Fibroblast of peridontal ligament (primary cell): Measurements from ENCODE around the gene GOLGA5.
A peak's percentile ranks its signal among the peaks of the same experiment; 100 is the strongest.

Source experiments
- DNase-seq: peaks from one replicate; pipeline ENCODE4 v3.0.0-alpha.2; 2010; ENCODE audit errors: extremely low read depth

The GOLGA5 gene

DNA sequence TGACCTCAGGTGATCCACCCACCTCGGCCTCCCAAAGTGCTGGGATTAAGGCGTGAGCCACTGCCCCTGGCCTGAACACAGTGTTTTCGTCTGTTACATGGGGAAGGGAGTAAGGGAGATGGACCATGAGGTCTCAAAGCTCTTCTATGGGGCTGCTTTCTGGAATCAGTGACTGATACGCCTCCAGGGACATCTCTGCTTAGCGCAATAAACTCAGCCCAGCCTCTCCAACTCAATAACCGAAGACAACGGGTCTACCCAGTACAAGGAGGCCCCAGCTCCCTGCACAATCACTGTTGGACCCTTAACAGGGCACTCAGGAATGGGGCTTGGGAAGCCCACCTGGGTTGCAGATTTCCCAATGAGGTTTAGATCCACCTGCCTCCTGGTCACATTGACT lies 86.2 kb downstream of the GOLGA5 start:
- no peak for DNase-seq

DNA sequence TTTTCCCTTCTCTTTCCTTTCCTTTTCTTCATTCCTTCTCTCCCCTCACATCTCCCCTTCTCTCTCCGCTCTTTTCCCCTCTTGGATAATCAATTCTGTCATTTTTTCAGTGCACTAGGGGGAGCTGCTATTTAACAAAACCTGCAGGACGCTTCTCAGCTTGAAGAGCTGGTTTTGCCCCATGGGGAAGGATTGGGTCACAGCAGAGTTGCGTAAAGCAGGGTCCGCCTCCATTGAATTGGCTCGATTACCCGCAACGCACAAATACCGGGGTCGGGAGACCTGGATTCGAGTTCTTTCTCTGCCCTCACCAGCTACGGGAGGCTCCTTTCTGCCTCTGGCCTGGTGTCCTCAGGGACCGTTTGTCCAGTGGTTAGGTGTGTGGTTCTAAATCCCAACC lies 86.7 kb downstream of the GOLGA5 start:
- DNase-seq, result peak; percentile 58

DNA sequence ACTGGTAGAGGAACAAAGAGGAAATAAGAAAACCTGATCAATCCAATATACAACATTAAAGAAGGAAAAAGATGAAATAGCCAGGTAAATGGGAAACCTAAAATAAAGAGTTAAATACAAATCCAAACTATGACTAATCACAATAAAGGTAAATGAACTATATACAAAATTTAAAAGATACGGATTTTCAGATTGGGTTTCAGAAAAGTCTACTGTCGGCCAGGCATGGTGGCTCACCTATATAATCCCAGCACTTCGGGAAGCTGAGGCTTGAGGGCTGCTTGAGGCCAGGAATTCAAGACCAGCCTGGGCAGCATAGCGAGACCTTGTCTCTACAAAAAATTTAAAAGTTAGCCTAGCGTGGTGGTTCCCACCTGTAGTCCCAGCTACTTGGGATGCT lies 89.0 kb downstream of the GOLGA5 start:
- DNase-seq, result no peak

DNA sequence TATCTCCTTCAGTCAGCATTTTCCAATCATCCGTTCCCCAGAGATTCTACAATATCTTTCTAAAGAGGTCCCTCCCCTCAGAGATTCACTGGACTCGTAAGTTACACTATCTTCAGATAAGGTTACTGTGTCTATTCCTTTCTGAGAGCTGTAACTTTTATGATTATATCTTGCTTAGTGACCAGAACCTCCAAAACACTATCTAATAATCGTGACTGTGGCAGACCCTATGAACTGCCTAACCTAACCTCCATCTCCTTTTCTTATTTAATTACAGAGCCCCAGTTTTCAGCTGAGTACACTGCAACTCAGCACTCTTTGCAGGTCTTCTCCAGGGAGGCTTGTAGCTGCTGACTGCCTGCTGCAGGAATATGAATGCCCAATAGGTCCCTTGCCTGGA lies 90.3 kb downstream of the GOLGA5 start:
- no peak for DNase-seq

DNA sequence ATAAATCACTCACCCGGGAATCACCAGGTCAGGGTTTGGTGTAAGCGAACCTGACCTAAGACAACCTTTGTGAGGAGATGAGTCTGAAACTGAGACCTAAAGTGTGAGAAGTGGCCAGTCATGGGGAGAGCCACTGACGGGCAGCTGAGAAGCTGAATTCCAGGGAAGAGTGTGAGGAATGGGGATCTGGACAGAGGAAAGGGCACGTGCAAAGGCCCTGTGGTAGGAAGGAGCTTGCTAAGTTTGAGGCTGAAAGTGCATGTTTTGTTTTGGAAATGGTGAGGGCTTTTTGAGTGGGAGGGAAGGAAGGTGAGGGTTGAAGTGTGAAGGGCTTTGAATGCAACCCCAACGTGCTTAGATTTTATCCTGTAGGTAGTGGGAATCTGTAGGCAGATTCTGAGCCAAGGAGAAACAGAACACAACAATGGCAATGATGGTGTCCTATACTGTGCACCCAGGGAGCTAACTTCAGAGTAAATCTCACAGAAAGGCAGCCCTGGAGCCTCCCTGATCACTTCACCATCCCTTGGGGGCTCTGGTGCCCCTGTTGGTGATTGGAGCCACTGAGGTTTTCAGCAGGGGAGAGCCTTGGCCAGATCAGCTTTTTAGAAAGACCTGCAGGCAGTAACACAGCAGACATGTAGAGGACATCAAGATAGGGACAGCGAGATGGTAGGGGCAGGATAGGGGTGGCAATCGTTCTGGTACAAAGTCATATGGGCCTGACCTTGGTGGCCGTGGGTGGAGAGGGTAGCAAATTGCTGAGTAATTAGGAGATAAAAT lies 91.4 kb downstream of the GOLGA5 start:
- DNase-seq, result no peak

DNA sequence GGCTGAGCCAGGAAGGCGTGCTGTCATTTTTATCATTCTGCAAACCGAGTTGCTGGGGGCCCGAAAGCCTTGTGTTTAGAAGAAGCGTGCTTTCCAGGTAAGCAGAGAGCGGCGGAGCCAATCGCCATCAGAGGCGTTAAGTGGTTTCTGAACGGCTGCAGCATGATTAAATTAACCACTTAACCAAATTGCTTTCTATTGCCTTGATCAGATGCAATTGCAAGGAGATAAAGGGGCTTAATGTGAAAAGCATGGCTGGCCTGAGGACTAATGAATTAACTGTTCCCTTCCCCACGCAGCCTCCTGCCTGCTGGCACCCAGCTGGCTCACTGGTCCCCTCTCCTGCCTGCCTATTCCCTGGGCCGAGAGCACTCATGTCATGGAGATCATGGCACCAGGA lies 92.2 kb downstream of the GOLGA5 start:
- DNase-seq, result no peak

DNA sequence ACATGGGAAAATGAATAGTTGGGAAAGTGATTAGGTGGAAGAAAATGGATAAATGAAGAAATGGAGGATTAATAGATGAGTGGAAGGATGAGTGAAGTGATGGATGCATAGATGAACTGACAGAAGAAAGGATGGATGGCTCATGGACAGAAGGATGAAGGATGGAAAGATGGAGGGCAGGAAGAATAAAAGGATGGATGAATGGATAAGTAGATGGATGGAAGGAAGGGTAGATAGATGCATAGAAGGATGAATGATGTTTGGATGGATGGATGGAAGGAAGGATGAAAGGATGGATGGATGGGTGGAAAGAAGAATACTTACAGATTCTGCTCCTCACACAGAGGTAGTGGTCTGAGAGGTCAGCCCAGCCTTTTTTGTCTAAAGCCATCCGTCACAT lies 93.1 kb downstream of the GOLGA5 start:
- no peak for DNase-seq

DNA sequence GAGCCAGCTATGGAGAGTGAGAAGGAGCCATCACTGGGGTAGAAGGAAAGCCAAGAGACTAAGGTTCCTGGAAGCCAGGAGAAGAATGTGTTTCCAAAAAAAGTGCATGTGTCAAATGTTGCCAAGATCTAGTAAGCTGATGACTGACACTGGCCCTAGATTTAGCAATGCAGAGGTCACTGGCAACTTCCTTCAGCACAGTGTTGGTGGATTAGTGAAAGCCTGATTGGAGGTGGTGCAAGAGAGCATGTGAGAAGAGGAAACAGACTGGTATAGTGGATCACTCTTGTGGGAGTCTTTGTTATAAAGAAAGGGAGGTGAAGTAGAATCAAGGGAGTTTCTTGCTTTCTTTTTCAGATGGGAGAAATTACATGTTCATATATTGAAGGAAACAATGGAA lies 94.8 kb downstream of the GOLGA5 start:
- DNase-seq, result no peak
